GM19239 (cell line): ENCODE measurements around the gene IQCB1.
A peak's percentile ranks its signal among the peaks of the same experiment; 100 is the strongest.
"Not testable (repeated sequence)": the region's sequence is repeated elsewhere in the genome, so short reads cannot be mapped to it uniquely, and the experiment has no call there.

Source experiments
- DNase-seq: peaks from one replicate; pipeline ENCODE4 v3.0.0; 2011; ENCODE audit warnings: low spot score; ENCODE audit not compliant: insufficient read length
- FAIRE-seq: peaks from 2 replicates; lab custom pipeline; 2011; peaks lifted over from hg19 to GRCh38; lab: Jason Lieb, UNC

The IQCB1 gene

DNA sequence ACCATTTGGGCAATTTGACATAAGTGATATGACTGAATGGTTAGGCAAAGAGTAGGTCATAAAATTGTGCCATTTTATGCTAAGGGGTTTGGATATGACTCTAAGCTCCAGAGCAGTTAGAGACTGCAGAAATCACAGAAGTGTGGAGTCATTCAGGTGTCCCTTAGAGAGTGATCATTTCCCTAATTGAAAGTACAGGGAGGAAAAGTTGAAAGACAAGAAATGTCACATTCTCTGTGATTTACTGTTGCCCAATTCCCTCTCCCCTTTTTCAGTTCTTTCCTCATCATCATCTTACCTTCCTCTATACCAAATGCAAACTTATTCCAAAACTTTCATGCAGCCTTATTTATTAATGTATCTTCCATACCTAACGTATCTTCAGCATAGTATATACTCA, 82.6 kb downstream of the IQCB1 start:
- no peak for FAIRE-seq

DNA sequence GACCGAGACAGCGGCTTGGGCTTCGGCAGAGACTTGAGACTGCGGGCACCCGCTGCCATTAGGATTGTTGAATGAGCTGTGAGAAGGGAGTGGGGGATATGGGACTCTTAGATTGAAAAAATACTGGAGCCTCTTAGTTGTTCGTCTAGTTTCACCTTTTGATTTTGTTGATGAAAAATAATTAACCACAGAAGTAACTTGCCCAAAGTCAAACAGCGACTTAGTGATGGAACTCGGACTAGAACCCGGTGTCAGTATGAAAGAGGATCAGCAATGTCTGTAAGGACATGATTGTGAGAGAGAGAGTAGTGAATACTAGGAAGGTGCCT, 84.8 kb downstream of the IQCB1 start:
- no peak for DNase-seq
- FAIRE-seq = no peak

More for the DNA sequence above, 82.6 kb downstream of the IQCB1 start:
- no peak for DNase-seq

DNA sequence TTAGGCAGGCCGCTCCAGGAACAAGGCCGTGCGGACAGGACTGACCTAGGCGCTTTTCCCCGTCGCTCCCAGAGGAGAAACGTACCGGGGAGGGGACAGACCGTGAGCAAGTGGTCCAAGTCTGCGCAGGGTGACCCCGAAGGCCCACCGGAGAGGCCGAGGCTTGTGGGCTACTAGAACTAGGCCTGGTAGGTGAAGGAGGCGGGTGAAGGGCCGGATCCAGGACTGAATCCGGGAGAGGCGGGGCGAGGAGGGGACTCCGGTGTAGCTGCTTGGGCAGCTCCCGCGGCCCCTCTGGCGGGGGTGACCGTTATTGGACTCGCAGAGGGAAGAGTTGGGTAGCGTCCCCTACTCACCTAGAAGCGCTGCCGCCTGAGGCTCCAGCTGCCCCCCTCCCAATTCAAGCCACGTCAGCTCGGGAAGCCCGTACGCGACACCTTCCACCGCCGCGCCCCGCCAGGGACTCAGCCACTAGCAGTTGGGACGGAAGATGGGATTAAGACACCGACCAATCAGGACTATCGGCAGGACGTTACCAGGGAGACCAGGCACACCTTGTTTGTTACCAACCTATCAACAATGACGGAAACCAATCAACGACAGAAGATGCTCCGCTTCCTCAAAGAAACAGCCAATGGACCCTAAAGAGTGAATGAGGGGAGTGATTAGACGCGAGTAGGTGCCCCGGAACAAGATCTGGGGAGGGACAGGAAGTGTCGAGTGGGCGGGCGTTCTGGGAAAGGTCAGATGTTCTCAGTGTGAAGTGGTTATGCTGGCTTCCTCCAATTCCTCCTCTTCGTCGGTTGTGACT, 85.4 kb downstream of the IQCB1 start, which contains the start of gene GOLGB1:
Gene GOLGB1, minus strand, starts transcription at position 466 of the 811 bp plus-strand sequence. CDS start 18,770 bp downstream, outside the sequence.
- DNase-seq (peak; percentile 89), FAIRE-seq (peak; percentile 100)

DNA sequence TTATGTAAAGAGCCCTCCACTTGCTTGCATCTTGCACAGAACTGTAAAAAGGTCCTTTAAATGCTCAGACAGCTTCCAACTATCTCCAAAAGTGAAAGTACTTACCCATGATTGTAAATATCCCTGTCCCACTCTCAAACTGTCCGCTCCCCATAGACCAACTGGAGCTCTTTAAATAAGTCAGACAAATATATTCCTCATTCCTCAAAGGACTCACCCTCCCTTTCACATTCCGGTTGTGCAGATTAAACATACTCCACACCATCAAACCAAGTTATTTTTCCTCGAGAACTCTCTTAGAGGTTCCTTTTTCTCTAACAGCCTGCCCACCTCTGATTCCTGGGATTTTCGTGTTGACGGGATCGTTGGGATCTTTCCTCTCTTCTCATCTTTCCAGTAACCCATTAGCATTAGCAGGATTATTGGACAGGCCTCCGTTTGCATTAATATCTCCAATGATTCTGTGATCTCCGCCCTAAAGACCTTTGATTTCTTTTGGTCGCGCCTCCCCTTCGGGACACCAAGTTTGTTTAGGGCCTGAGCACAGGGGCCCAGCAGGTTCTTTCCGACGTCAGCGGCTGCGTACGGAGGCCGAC, 86.1 kb downstream of the IQCB1 start:
- FAIRE-seq (peak; percentile 87), DNase-seq (no peak)

DNA sequence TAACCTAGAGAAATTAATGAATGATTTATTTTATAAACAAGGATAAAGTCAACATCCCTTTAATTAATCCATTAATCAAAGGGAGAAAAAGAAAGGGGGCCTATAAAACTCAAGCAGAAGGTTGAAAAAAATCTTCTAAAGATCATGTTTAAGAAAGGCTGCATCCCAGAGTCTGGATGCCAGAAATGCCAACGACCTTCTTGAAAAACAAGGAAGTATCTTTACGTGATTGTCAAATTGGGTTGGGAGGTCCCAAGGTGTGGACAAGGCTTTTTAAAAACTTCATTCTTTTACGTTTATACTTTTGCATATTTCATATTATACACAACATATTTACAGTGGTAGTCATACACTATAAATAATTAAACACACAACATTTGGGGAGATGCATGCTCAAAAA, 86.9 kb downstream of the IQCB1 start:
- FAIRE-seq (no peak), DNase-seq (no peak)

DNA sequence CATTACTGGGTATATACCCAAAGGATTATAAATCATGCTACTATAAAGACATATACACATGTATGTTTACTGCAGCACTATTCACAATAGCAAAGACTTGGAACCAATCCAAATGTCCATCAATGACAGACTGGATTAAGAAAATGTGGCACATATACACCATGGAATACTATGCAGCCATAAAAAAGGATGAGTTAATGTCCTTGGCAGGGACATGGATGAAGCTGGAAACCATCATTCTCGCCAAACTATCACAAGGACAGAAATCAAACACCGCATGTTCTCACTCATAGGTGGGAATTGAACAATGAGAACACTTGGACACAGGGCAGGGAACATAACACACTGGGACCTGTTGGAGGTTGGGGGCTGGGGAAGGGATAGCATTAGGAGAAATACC, 91.8 kb downstream of the IQCB1 start:
- FAIRE-seq, DNase-seq: not testable (repeated sequence)

DNA sequence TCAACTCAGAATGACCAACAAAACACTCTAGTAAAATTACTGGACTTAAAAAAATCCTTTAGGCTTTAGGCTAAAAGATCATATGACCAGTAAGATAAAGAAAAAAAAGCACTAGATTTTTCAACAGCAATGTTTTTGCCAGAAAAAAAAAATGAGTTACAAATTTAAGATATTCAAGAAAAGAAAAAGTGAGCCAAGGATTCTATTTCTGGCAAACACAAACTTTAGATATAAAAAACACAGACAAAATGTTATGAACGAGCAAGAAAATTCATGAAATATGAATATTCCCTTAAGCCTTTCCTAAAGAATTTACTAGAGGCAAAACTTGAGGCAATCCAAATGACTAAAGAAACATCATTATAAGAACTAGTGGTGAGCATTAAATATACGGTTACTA, 94.0 kb downstream of the IQCB1 start:
- DNase-seq = no peak
- FAIRE-seq = peak; percentile 60

DNA sequence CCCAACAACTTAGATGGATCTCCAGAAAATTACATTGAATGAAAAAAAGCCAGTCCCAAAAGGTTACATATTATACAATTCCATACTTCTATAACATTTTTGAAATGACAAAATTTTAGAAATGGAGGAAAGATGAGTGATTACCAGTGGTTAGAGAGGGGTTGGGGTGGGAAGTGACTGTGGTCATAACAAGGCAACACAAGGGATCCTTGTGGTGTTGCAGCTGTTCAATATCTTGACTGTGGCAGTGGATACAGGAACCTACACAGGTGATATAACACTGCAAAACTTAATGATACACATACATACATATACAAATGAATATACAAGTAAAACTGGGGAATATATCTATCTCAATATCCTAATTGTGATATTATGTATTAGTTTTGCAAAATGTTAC, 95.0 kb downstream of the IQCB1 start:
- FAIRE-seq = peak; percentile 42

DNA sequence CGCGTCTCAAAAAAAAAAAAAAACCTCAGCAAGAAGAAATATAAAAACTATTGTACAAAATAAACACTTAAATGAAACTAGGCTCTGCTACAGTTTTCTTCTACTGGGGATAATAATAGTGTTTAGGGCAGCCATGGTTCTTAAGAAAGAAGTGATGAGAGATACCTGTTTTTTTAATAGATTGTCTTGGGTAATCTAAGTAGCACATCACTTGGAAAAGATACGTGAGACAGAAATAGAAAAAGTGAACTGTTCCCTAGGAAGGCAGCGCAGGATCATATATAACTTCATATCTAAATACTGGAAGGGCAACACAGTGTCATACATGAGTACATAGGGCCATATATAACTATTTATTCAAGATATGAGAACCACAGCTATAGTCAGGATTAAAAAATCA, 97.2 kb downstream of the IQCB1 start:
- DNase-seq (no peak), FAIRE-seq (no peak)

More for the DNA sequence above, 95.0 kb downstream of the IQCB1 start:
- no peak for DNase-seq

DNA sequence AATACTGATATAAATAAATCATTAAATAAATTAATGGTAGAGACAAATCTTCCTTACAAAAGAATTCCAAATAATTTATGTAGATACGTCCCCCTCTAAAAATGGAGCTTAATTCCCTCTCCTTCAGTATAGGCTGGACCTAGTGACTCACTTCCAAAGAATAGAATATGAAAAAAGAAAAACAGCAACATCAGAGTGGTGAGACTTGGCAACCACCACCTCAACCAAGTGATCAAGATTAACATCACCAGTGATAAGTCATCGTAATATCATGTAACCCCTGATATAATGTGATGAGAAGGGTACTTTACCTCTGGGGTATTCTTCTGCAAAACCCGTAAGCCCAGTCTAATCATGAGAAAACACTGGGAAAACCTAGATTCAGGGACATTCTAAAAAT, 98.7 kb downstream of the IQCB1 start:
- DNase-seq (no peak), FAIRE-seq (no peak)

DNA sequence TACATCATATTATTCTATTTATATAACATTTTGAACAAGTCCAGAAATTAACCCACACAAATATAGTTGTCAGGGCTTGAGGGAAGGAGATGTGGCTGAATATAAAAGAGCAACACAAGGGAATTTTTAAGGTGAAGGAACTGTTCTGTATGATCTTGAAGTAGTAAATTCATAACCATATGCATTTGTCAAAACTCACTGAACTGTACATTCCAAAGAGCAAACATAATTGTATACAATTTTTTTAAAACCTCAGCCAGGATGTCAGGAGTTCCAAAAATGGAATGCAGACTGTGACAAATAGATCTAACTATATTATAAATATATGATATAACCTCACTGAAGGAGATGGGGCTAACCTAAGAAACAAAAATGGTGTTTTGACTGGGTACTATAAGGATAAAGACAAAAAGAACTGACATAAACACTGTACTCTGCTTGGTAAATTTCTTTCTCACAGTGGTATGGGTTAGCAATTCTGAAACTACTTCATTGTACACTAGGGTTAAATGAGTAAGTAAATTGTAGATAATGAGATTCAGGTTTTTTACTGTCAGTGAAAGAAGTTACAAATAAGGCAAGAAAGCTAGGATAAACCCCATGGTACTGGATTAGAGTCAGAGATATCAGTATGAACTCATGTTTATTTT, 99.7 kb downstream of the IQCB1 start:
- FAIRE-seq = peak; percentile 93
- no peak for DNase-seq

DNA sequence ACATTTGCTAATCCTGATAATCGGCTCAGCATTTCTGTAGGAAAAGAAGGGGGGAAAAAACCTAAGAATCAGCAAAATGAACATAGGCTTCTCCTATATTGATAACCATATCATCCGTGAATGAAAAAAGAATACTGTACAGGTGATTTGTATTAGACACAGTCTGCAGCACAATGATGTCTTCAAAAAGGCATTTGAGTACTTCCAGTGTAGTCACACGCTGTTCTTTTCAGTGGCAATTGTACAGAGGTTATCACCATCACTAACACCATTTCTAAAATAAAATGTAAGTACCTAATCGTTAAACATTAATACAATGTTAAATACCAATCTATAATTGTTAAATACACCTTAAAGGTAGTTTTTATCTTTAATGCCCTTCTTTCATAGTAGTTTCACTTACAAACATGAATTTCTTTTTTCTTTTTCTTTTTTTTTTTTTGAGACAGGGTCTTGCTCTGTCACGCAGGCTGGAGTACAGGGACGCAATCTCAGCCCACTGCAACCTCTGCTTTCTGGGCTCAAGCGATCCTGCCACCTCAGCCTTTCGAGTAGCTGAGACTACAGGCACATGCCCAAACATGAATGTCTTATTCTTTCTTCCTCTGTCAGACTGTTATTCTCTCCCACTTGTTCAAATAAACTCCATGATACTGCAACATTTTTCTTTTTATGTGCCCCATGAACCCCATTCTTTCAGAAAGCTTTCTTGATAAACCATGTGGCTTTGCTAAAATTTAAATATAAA, 103.7 kb downstream of the IQCB1 start:
- DNase-seq = no peak
- FAIRE-seq = no peak

DNA sequence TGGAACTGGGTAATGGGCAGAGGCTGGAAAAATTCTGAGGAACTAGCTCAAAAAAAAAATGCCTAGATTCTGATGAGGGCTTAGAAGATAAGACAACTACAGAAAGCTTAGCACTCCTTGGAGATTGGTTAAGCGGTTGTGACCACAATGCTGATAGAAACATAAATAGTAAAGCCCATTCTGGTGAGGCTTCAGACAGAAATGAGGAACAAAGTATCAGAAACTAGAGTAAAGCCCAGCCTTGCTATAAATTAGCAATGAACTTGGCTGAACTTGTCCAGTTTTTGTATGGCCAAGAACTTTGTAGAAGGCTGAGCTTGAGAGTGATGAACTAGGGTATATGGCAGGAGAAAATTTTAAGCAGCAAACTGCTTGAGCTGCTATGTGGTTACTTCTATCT, 110.7 kb downstream of the IQCB1 start:
- no peak for DNase-seq
- peak; percentile 95 for FAIRE-seq

DNA sequence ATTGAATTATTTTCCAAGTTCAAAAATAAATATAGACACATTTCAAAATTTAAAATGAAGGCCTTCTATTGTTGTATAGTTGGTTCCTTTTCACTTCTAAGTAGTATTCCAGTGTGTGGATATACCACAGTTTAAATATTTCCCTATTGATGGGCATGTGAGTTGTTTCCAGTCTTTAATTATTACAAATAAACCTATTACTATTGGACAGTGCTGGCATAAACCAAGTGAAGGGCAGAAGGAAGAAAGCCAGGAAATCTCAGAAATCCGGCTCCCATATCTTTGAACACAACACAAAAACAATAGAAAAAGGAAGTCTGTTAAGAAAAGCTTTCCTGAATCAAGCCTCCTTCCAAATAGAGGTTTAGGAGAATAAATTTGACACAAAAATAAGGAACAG, 111.4 kb downstream of the IQCB1 start:
- no peak for FAIRE-seq
- no peak for DNase-seq

DNA sequence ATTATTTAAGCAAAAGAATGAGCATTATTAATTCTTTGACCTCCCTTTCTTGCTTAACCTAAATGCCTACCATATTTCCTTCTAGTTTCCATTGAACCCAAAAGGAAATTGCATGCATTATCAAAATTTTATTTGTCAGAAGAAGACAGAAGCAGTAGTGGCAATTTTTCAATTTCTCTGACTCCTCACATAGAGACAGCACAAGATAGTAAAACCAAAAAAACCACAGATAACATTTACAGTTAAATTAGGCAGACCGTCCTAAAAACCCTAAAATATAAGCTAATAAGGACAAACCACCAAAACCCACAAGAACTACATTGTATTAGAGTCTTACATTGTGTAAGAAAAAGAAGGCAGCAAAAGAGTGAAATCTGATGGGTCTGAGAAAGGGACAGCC, 112.4 kb downstream of the IQCB1 start:
- DNase-seq (no peak), FAIRE-seq (no peak)

DNA sequence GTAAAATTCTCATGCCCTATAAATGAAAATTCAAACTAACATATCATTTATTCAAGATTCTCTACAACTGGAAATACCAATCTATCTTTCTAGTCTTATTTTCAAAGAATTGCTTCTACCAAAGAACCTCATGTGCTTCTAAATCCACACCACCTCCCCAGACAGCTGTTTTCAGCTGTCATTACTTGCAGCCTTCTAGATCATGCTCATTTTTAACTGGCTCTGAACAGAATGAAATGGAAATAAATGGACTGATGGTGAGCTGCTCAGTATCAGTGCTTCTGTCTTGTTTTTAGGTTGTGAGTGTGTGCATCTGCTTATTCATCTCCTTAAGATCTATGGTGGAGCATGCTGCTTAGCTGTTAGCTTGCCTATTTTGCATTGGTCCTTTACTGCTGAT, 114.7 kb downstream of the IQCB1 start:
- DNase-seq (no peak), FAIRE-seq (no peak)
